AG10803 (cell line): ENCODE data around the gene TTC24.

Experiments
- DNase-seq: peaks from one replicate; pipeline ENCODE4 v3.0.0; 2010; ENCODE audit warnings: low read depth
- H3K4me3 ChIP-seq: 2 replicates; pipeline ENCODE4 v1.5.1; 2011; ENCODE audit warnings: mild to moderate bottlenecking, low read length, control low read depth
- TF ChIP-seq, protein P1 (sequence below): conservative IDR thresholded peaks from 2 replicates; pipeline ENCODE4 v1.5.1; 2011; ENCODE audit warnings: mild to moderate bottlenecking, low read length, control low read depth, inconsistent platforms

TTC24 gene

DNA sequence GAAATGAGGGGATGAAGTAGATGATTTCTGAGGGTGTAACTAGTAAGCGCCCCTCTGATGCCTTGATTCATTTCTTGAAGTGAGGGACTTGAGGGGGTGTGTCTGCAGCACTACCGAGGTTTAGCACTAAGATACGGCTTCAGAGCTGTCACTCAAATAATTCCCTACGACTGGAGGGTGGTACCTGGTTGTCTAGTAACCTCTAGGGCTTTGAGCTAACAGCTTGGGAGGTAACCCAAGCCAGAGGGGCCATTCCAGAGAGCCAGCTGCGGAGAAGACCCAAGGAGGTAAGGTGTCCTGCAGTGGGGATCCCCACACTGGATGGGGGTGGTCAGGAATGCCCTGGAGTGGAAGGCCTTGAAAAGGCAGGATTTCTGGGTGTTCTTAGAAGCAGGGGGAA lies at the start of gene TTC24:
Gene TTC24, plus strand, starts transcription at position 252 of the 400 bp plus-strand sequence. CDS start 1,642 bp downstream, outside the sequence.
- DNase-seq = no peak
- no peak within 1 kb of the TSS for H3K4me3 ChIP-seq
- TF ChIP-seq, protein P1, sequence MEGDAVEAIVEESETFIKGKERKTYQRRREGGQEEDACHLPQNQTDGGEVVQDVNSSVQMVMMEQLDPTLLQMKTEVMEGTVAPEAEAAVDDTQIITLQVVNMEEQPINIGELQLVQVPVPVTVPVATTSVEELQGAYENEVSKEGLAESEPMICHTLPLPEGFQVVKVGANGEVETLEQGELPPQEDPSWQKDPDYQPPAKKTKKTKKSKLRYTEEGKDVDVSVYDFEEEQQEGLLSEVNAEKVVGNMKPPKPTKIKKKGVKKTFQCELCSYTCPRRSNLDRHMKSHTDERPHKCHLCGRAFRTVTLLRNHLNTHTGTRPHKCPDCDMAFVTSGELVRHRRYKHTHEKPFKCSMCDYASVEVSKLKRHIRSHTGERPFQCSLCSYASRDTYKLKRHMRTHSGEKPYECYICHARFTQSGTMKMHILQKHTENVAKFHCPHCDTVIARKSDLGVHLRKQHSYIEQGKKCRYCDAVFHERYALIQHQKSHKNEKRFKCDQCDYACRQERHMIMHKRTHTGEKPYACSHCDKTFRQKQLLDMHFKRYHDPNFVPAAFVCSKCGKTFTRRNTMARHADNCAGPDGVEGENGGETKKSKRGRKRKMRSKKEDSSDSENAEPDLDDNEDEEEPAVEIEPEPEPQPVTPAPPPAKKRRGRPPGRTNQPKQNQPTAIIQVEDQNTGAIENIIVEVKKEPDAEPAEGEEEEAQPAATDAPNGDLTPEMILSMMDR = no peak

DNA sequence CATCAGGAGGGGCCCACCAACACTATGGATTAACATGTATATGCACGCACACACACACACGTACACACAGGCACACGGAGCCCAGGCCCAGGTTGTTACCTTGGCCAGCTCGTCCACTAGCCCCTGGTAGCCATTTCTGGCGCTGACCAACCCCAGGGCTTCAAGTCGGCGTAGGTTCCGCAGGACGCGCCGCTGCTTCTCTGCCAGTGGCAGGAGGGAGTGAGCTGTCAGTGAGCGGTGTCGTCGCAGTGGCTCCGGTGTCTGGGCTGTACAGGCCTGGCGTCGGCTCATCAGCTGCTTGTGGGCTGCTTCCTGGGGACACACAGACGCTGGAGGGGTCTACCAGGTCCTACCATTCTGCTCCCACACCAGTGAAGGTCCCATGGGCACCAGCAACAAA lies 49.5 kb upstream of the TTC24 start:
- H3K4me3 ChIP-seq = no peak overlapping the region
- TF ChIP-seq, protein P1 = no peak

DNA sequence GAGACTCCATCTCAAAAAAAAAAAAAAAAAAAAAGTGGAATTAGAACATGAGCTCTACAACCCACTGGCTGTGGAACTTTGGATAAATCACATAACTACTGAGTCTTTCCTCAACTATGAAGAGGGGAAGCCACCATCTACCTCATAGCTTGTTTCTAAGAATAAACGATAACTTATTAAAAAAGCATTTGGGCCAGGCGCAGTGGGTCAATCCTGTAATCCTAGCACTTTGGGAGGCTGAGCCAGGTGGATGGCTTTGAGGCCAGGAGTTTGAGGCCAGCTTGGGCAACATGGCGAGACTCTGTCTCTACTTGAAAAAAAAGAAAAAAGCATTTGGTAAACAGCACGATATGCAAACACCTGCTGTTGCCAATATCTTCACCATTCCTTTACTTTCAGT lies 47.1 kb upstream of the TTC24 start:
- TF ChIP-seq, protein P1 = no peak
- no peak overlapping the region for H3K4me3 ChIP-seq

More for the DNA sequence above, 49.5 kb upstream of the TTC24 start:
- DNase-seq = no peak

DNA sequence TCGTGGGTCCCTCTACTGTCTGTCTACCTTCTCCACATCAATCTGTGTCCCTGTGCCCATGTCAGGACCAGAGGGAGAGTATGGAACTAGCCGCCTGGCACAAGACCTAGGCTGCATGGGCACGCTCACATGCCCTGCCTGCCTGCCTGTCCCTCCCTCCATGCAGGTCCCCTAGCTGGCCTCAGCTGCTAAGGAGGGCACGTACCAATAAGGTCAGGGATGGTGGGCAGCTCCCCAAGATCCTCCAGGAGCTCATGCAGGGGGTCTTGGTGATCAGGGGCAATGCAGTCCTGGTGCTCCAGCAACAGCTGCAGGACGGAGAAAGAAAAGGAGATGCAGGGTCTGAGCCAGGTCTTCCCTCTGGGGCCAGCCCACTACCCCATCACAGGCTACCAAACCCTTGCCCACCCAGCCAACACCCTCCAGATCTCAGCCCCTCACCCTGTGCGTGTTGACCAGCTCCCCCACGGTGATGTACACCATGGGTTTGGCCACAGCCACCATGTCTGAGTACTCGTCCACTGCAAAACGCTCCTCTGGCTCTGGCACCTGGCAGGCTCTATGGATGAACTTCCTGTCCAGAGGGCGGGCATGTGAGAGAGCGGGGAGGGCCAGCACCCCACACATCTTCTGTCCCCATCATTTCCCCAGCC lies 45.8 kb upstream of the TTC24 start:
- DNase-seq = no peak
- H3K4me3 ChIP-seq = no peak overlapping the region
- TF ChIP-seq, protein P1 = no peak

More for the DNA sequence above, 47.1 kb upstream of the TTC24 start:
- DNase-seq = no peak

DNA sequence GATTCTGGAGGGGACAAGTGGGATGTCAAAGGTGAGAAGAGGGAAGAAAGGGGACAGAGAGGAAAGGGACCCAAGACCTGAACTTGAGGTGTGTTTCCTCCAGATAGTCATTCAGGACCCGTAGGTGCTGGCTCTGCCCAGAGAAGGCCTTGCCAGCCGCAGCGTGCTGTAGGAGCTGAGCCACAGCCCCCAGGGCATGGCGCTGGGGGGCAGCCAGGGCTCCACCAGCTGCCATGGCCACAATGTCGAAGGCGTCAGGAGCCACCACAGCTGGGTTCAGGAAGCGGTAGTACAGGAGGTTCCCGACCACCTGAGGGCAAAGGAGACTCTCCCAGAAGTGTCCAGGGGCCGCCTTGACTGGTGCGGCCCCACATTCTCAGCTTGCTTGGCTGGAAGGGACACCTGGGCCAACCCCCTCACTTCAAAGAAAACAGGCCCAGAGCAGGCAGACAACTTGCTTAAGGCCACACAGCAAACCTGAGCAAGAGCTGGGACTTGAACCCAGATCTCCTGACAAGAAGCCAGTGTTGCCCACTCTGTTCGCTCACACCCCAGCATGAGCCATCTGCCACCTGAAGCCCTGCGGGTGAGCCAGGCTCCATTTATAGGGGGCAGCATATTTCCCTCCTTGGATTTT lies 45.0 kb upstream of the TTC24 start:
- DNase-seq = no peak
- TF ChIP-seq, protein P1 = no peak

DNA sequence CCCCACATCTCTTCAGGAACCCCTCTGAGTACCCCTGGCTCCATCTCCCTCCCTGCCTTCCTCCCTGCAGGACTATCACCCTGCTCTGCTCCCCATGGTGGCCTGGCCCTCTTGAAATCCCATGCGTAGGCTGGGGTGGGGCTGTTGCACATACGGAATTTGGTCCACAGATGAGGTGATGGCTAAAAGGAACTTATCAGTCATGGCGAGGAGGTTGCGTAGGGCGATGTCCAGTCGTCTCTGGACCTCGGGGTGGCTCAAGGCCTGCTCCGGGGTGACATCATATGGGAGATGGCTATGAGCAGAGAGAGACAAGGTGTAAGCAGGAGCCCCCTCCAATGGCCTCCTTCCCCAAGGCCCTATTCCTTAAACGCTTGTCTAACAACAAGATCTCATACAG lies 42.5 kb upstream of the TTC24 start:
- H3K4me3 ChIP-seq = no peak overlapping the region
- TF ChIP-seq, protein P1 = no peak
- no peak for DNase-seq

More for the DNA sequence above, 45.0 kb upstream of the TTC24 start:
- no peak overlapping the region for H3K4me3 ChIP-seq
